OCI-LY1 (cell line): ENCODE measurements around the gene CCL4.

Source experiments
- EZH2 ChIP-seq: fragments of 200-600 bp; sonication (generic), shearing (Covaris generic); IDR thresholded peaks from 2 replicates; pipeline ENCODE4 v1.8.0; 2017; ENCODE audit warnings: borderline replicate concordance, mixed run types, mild to moderate bottlenecking, antibody characterized with exemption, low read length, moderate library complexity, mixed read lengths
- TF ChIP-seq, protein P1 (sequence below): fragments of 200-600 bp; sonication (generic), shearing (Covaris generic); IDR thresholded peaks from 2 replicates; pipeline ENCODE4 v1.5.1; 2017; ENCODE audit warnings: mild to moderate bottlenecking, antibody characterized with exemption, low read length, moderate library complexity, mixed read lengths

DNA sequence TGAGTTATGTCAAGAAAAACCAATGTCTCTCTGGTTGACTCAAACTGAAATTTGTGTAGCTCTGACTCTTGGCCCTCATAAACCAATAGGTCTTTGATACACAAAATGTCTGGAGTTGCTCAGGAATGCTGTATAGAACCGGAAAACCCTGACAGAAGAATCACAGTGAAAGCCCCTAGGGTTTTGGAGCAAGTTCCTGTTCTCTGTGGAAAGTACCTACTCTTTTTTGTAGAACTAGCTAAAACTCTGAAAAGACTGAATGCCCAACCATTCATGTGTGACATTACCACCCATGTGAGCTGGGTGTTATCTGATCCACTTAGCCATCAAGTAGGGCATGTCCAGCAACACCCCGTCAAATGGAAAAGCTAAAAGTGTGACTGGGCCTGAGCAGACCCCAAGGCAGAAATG is 28.8 kb downstream of the CCL4 start:
- no peak for TF ChIP-seq EZH2
- TF ChIP-seq, protein P1, sequence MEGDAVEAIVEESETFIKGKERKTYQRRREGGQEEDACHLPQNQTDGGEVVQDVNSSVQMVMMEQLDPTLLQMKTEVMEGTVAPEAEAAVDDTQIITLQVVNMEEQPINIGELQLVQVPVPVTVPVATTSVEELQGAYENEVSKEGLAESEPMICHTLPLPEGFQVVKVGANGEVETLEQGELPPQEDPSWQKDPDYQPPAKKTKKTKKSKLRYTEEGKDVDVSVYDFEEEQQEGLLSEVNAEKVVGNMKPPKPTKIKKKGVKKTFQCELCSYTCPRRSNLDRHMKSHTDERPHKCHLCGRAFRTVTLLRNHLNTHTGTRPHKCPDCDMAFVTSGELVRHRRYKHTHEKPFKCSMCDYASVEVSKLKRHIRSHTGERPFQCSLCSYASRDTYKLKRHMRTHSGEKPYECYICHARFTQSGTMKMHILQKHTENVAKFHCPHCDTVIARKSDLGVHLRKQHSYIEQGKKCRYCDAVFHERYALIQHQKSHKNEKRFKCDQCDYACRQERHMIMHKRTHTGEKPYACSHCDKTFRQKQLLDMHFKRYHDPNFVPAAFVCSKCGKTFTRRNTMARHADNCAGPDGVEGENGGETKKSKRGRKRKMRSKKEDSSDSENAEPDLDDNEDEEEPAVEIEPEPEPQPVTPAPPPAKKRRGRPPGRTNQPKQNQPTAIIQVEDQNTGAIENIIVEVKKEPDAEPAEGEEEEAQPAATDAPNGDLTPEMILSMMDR: no peak
